Mucosa of rectum (tissue), 2 donors: ENCODE results near the gene RTN4RL1.

Experiments used
- H3K27ac ChIP-seq, 2 donors: one replicate each; pipeline ENCODE4 v1.7.0; 2013; ENCODE audit warnings: inconsistent platforms in 2 of 2, low read depth in 2 of 2, low read length in 2 of 2
- H3K27me3 ChIP-seq, 2 donors: one replicate each; pipeline ENCODE4 v1.7.0; 2013; ENCODE audit warnings: low read length in 2 of 2; ENCODE audit not compliant: control insufficient read depth in 2 of 2, insufficient read depth in 2 of 2
- H3K36me3 ChIP-seq, 2 donors: one replicate each; pipeline ENCODE4 v1.7.0; 2013; ENCODE audit warnings: low read length in 2 of 2; ENCODE audit not compliant: control insufficient read depth in 2 of 2, insufficient read depth in 2 of 2
- H3K4me1 ChIP-seq, 2 donors: one replicate each; pipeline ENCODE4 v1.7.0; 2013; ENCODE audit warnings: low read length in 2 of 2, mild to moderate bottlenecking in 1 of 2; ENCODE audit not compliant: control insufficient read depth in 2 of 2, insufficient read depth in 2 of 2
- H3K4me3 ChIP-seq, 2 donors: one replicate each; pipeline ENCODE4 v1.7.0; 2013; ENCODE audit warnings: low read length in 2 of 2
- H3K9ac ChIP-seq, 2 donors: one replicate each; pipeline ENCODE4 v1.7.0; 2013; ENCODE audit warnings: low read length in 2 of 2, low read depth in 1 of 2, mild to moderate bottlenecking in 1 of 2
- H3K9me3 ChIP-seq, 2 donors: one replicate each; pipeline ENCODE4 v1.7.0; 2013; ENCODE audit warnings: low read length in 2 of 2; ENCODE audit not compliant: control insufficient read depth in 2 of 2
- donor health status: healthy.
- donor health status: Normal muscosa, but diverticular disease.

The RTN4RL1 gene

DNA sequence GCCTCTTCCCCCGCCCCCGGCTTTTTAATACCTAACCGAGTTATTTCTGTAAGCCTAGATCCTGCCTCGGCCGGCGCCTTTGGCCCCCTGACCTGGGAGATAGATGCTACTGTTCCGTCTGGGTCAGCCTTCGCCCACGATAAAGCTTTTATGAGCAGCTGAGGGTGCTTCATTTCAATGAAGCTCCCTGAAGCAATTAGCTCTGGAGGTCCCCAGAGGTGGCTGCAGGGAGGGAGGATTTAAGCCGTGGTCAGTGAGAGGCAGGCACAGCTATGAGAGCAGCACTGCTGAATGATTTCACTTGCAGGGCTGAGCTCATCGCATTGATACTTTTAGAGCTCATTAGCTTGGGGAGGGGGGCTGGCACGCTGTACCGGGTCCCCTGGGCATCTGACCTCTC is 105.9 kb downstream of the RTN4RL1 start:
- Histone ChIP-seq H3K9me3 (no peaks in the 10 kb centered on the region), H3K9ac (no peak overlapping the region), H3K27ac (no peak overlapping the region), H3K27me3 (peaks cover 3 to 12% of the 10 kb centered on the region in 2 donors), H3K36me3 (no peaks in the 10 kb centered on the region), H3K4me1 (no peaks in the 10 kb centered on the region), H3K4me3 (no peak overlapping the region)

DNA sequence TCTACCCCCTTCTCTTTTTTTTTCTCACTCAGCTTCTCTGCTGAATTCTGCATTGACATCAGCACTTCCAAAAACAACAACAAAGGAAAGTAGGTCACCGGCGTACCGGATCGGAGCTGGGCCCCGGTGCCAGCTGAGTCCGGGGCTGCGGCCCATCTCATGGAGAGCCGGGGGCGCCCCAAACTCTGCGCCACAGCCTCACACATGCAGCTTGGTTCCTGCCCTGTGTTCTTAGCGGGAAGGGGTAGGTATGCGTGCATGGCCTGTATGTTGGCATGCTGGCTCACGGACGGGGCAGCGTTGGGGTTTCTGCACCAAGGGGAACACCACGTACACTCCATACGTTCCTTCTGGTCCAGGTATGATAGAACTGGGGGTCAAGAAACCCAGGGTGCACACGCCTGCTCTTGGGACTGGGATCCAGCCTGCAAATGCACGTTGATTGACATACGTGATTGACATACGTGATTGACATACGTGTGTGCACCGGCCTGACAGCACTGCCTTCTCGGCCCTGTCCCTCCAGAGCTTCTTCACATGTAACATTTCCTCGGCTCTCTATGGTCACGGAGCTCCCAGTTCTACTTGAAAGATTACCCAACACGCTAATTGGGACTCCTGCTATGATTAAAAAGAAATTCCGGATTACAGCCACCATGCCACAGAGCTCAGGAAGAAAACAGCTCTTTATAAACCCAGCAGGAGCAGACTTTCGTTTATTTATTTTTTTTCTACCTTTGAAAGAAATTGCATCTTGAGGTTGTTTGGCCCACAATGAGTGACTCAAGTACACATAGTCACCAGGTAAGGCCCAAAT is 106.6 kb downstream of the RTN4RL1 start:
- Histone ChIP-seq H3K9me3 (no peaks in the 10 kb centered on the region), H3K9ac (no peak overlapping the region), H3K36me3 (no peaks in the 10 kb centered on the region), H3K27ac (no peak overlapping the region), H3K4me1 (no peaks in the 10 kb centered on the region), H3K27me3 (peaks cover 3 to 15% of the 10 kb centered on the region in 2 donors), H3K4me3 (no peak overlapping the region)

DNA sequence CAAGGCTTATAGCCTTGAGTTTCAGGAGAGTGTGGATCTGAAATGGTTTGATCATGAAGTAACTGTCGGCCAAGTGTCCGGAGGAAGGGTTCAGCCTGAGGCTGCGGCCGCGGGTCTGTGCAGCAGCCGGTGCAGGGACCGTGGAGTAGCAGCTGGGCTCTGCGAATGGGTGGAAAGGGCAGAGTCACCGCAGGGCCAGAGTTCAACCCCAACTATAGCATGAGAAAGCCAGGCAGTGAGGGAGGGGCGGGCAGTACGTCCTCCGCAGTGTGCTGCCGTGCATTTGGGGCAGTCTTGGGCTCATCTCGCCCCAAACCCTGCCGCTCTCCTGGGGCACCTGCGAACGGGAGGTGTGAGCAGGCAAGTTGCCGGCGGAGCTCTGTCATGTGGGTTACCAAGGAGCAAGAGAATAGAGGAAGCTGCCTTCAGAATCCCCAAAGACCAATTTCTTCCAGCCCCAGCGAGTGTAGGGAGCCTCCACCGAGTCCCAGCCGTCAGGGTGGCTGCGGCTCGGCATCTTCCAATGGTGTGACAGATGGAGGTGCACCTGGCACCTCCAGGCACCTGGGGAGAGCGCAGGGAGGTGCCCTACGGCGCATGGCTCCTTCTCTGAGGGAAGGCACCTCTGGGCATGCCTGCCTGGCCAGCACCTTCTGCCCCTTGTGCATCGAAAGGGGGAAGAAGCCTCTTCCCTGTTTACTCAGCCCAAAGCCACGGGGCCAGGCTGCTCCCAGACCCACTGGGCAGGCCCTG is 108.0 kb downstream of the RTN4RL1 start:
- Histone ChIP-seq H3K27me3 (peaks cover 7 to 18% of the 10 kb centered on the region in 2 donors), H3K36me3 (no peaks in the 10 kb centered on the region), H3K9ac (no peak overlapping the region), H3K27ac (no peak overlapping the region), H3K9me3 (no peaks in the 10 kb centered on the region), H3K4me3 (no peak overlapping the region), H3K4me1 (no peaks in the 10 kb centered on the region)

DNA sequence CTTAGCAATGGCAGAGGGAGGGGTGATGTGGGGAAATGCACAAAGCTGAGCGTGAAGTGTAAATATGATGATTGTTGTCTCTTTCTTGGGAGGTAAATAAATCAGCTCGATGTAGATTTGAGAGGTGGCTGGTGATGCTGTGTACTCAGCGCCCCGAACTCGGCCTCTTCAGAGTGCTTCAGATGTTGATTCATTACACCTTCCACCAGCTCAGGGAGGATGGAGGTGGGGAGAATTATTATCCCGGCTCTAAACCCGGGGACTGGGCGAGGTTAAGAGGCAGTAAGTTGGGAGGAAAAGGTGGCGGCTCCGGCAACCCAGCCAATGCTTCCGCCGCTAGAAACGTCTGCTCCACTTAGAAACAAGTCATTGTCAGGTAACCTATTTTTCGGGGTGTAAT is 108.8 kb downstream of the RTN4RL1 start:
- H3K36me3 ChIP-seq = no peaks in the 10 kb centered on the region
- no peak overlapping the region for H3K27ac ChIP-seq
- no peak overlapping the region for H3K9ac ChIP-seq
- peaks cover 14 to 18% of the 10 kb centered on the region in 2 donors for H3K27me3 ChIP-seq
- no peak overlapping the region for H3K4me3 ChIP-seq
- no peaks in the 10 kb centered on the region for H3K9me3 ChIP-seq
- no peaks in the 10 kb centered on the region for H3K4me1 ChIP-seq

DNA sequence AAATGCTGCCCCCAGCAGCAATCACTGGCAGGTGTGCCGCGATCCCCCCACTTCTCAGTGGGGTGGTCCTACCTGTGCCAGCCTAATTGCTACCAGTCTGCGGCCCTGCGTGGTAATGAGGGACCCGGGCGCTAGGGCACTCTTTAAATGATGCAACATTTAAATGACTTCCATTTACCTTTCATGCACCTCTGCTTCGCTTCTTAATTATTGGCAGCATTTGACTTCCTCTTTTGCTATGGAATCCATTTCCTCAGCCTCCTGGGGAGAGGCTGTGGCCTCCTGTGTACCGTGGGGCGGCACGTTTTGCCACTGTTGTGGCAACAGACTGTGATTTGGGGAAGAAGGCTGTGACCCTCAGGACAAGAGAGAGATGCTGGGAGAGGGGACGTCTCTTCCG is 109.2 kb downstream of the RTN4RL1 start:
- Histone ChIP-seq H3K9ac (no peak overlapping the region), H3K27me3 (peaks cover 14 to 18% of the 10 kb centered on the region in 2 donors), H3K36me3 (no peaks in the 10 kb centered on the region), H3K9me3 (no peaks in the 10 kb centered on the region), H3K4me3 (no peak overlapping the region), H3K4me1 (no peaks in the 10 kb centered on the region), H3K27ac (no peak overlapping the region)

DNA sequence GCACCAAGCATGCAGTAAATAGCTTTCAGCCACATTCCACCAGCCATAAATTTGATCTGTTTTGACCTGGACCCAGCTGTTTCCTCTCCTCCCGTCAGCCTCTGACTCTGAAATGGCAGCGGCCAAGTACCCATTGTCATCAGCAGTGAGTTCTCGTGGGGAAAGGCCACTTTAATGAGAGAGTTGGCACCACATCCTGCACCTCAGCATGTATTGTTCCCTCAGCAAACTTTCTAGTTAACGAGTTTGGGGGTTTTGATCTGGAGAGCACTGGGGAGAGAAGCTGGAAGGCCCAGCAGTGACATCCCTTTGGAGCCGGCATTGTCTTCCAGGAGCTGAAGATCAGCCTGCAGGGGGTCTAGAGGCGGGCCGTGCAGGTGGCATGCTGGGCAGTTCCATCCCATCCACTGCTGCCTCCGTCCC is 110.5 kb downstream of the RTN4RL1 start:
- H3K36me3 ChIP-seq = no peaks in the 10 kb centered on the region
- no peak overlapping the region for H3K27ac ChIP-seq
- H3K9ac ChIP-seq = no peak overlapping the region
- no peaks in the 10 kb centered on the region for H3K4me1 ChIP-seq
- H3K9me3 ChIP-seq = no peaks in the 10 kb centered on the region
- peaks cover 14 to 24% of the 10 kb centered on the region in 2 donors for H3K27me3 ChIP-seq
- no peak overlapping the region for H3K4me3 ChIP-seq

DNA sequence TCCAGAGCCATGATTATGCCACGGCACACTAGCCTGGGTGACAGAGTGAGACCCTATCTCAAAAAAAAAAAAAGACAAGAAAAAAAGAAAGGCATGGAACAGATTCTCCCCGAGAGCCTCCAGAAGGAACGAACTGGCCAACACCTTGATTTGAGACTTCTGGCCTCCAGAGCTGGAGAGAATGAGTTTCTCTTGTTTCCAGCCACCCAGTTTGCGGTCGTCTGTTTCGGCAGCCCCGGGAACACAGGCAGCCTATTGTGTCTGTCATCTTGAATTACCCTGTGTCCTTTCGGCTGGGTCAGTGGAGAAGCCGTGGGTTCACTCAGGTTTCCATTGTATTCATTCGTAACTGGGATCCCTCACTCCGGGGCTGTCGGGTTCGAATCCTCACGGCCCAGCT is 111.4 kb downstream of the RTN4RL1 start:
- H3K9me3 ChIP-seq = no peaks in the 10 kb centered on the region
- H3K27ac ChIP-seq = no peak overlapping the region
- H3K36me3 ChIP-seq = no peaks in the 10 kb centered on the region
- peaks cover 18 to 34% of the 10 kb centered on the region in 2 donors for H3K27me3 ChIP-seq
- no peak overlapping the region for H3K4me3 ChIP-seq
- H3K9ac ChIP-seq = no peak overlapping the region
- H3K4me1 ChIP-seq = no peaks in the 10 kb centered on the region

DNA sequence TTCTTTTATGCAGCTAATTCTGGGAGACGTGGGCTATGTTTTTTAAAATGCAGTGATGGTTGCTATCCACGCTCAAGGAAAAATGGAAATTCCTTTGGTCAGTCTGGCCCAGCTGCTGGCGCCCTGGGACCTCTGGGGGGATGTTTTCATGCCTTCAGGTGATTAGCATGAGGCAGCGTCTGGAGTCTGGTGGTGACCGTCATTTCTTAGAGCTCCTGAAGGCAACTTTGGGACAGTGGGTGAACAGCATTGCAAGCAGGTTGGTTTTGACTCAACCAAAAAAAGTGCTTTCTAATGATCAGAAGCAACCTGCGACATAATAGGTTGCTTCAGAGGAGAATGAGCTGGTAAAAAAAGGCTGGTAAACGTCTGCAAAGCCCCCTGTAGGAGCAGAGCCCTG is 113.0 kb downstream of the RTN4RL1 start:
- peaks cover 30 to 47% of the 10 kb centered on the region in 2 donors for H3K27me3 ChIP-seq
- no peak overlapping the region for H3K4me3 ChIP-seq
- H3K9ac ChIP-seq = no peak overlapping the region
- no peak overlapping the region for H3K27ac ChIP-seq
- no peaks in the 10 kb centered on the region for H3K9me3 ChIP-seq
- no peaks in the 10 kb centered on the region for H3K36me3 ChIP-seq
- H3K4me1 ChIP-seq = no peaks in the 10 kb centered on the region

DNA sequence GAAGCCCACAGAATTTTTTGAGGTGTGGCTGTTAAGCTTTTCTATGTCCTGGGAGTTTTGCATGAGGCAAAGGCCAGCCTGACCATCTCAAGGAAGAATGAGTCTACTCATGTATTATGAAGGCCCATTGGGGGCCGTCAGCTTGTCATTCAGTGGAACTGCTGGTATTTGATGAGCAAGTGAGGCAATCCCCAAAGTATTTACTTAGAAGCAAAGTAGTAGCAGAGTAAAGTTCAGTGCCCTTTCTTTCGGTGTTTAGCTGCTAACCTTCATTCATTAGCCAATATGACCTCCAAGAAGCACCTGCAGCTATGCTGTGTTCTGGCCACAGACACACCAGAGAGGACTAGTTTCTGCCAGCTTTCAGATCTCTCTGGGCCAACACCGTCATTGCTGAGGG is 115.1 kb downstream of the RTN4RL1 start:
- Histone ChIP-seq H3K36me3 (no peaks in the 10 kb centered on the region), H3K27ac (no peak overlapping the region), H3K27me3 (peaks cover 45 to 50% of the 10 kb centered on the region in 2 donors), H3K9ac (no peak overlapping the region), H3K9me3 (no peaks in the 10 kb centered on the region), H3K4me3 (no peak overlapping the region), H3K4me1 (peaks cover 0 to 4% of the 10 kb centered on the region in 2 donors)

DNA sequence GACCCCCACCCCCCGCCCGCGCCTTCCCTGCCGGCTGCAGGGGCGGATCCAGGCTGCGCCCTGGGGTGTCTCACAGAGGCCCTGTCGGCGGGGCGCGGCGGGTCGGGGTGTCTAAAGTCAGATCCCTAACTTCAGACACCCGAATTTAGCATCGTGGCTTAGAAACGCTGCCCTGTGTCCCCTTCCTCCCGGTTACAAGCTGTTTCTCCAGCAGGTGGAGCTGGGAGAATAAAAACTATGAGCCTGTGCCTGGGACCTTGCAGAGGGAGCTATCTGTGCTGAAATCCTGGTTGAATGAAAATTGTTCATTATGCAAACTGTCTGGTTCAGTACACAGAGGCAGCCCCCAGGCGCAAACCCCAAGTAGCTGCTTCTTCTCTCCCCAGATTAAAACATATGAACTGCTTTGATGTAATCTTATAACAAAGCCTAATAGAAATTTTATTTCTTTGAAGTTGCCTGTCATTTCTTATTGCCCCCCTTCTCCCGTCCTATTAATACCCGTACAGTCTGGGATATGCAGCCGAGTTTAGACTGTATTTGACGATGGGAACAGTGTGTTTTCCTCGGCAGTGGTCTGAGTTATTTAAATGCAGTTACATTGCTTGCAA is 116.3 kb downstream of the RTN4RL1 start:
- Histone ChIP-seq H3K4me1 (peaks cover 3 to 4% of the 10 kb centered on the region in 2 donors), H3K9me3 (no peaks in the 10 kb centered on the region), H3K27me3 (peaks cover 51 to 54% of the 10 kb centered on the region in 2 donors), H3K36me3 (no peaks in the 10 kb centered on the region), H3K4me3 (no peak overlapping the region), H3K27ac (no peak overlapping the region), H3K9ac (no peak overlapping the region)
